Testis (tissue), 2 donors: ENCODE results near the gene SET.

Source experiments
- POLR2A ChIP-seq: fragments of 450-650 bp; IDR thresholded peaks from one replicate; pipeline ENCODE4 v1.6.1; 2017; ENCODE audit warnings: antibody characterized with exemption, mild to moderate bottlenecking, moderate library complexity
- TF ChIP-seq, protein P1 (sequence below), 3 experiments: fragments of 450-650 bp in 2 of 3; fragments of 200-600 bp in 1 of 3; sonication (generic) in 1 of 3; IDR thresholded peaks; one replicate each; pipeline ENCODE4 v1.5.1; 2016 to 2019; ENCODE audit warnings: antibody characterized with exemption in 3 of 3, mild to moderate bottlenecking in 2 of 3, moderate library complexity in 1 of 3

DNA sequence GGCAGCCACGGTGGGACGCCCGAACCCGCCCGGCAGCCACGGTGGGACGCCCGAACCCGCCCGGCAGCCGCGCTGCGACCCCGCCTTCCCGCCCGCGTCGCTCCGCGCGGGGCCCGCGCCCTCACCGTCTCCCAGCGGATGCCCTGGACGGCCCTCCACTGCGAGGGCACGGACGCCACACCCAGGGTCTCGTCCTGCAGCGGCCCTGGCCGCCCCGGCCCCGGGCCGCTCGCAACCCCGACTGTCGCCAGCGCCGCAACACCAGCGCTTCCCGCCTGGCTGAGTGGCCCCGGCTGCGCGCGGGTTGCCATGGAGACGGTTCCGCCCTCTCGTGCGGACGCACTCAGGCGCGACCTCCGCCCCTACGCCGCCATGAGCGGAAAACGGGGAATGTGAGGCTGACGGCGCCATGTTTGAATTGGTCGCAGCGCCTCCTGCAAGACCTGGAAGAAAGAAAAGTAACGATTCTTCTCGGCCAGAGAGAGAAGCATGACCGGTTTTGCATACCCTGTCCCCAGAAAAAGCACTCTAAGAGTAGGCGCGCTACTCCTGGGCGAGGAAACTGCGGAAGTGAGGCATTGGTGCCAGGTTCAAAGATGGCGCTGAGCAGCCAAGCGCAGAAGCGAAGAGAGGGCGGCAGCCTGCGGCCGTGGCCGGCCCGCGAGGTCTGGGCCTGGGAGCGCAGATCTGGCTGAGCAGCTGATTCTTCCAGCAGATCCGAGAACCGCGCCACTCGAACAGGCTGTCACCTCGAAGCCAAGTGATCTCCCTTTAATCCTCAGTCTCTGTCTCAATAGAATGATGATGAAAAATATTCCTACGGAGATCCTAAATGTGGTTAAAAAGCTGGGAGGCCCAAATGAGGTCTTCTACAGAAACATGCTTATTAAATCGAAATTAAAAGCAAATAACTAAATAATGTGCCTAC lies 32.3 kb upstream of the SET start, which contains the start of gene DYNC2I2:
- TF ChIP-seq, protein P1, sequence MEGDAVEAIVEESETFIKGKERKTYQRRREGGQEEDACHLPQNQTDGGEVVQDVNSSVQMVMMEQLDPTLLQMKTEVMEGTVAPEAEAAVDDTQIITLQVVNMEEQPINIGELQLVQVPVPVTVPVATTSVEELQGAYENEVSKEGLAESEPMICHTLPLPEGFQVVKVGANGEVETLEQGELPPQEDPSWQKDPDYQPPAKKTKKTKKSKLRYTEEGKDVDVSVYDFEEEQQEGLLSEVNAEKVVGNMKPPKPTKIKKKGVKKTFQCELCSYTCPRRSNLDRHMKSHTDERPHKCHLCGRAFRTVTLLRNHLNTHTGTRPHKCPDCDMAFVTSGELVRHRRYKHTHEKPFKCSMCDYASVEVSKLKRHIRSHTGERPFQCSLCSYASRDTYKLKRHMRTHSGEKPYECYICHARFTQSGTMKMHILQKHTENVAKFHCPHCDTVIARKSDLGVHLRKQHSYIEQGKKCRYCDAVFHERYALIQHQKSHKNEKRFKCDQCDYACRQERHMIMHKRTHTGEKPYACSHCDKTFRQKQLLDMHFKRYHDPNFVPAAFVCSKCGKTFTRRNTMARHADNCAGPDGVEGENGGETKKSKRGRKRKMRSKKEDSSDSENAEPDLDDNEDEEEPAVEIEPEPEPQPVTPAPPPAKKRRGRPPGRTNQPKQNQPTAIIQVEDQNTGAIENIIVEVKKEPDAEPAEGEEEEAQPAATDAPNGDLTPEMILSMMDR (IDR thresholded peaks at IDR 0.05), result peak in 1 of 3 experiments; percentile 9
- no peak for TF ChIP-seq POLR2A
